ENCODE measurements around the gene DCX. TPM values are rescaled to one million over a fixed set of nuclear protein-coding genes. Genes with fewer than 3 reads are reported as not detected.

The DCX gene
- total RNA-seq, 1 experiment from 2014 or later: 0.13 TPM

DNA sequence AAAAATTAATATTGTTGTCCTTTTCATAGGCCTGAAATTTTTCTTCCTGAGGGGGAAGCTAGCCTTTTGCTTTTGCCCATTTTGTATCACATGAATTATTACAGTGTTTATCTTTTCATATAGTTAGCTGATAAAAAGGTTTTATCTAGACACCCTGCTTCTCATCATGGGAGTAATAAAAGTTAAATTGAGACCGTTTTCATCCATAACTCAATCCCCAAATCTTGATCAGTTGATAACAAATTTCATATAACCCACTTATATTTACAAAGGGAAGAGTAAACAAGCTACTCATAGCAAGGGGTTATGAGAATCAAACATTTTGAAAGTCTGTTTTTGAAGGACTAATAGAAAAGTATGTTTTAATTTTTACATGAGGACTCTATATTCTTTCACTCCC lies 23.5 kb upstream of the DCX start:
- Histone ChIP-seq H3K36me3 (ENCODE audit: control insufficient read depth, insufficient read depth, low read length) (no peaks in the 10 kb centered on the region), H3K27ac (ENCODE audit: low read length) (no peak overlapping the region), H3K4me1 (ENCODE audit: control insufficient read depth, insufficient read depth, low read length) (no peaks in the 10 kb centered on the region), H3K9me3 (ENCODE audit: control insufficient read depth, insufficient read depth, low read depth, low read length) (no peaks in the 10 kb centered on the region), H3K4me3 (ENCODE audit: low read depth in 2 of 2, low read length in 2 of 2) (no peak overlapping the region), H3K27me3 (ENCODE audit: control insufficient read depth, insufficient read depth, low read length) (no peaks in the 10 kb centered on the region)
- TF ChIP-seq POLR2AphosphoS5 (IDR thresholded peaks at IDR 0.05; ENCODE audit: low read depth, low read length) (no peak), SIN3A (IDR thresholded peaks at IDR 0.05; ENCODE audit: borderline replicate concordance, insufficient read depth, low read depth, low read length) (no peak), TCF7L2 (IDR thresholded peaks at IDR 0.05; ENCODE audit: low read depth, low read length) (no peak)
- TF ChIP-seq, protein P1, sequence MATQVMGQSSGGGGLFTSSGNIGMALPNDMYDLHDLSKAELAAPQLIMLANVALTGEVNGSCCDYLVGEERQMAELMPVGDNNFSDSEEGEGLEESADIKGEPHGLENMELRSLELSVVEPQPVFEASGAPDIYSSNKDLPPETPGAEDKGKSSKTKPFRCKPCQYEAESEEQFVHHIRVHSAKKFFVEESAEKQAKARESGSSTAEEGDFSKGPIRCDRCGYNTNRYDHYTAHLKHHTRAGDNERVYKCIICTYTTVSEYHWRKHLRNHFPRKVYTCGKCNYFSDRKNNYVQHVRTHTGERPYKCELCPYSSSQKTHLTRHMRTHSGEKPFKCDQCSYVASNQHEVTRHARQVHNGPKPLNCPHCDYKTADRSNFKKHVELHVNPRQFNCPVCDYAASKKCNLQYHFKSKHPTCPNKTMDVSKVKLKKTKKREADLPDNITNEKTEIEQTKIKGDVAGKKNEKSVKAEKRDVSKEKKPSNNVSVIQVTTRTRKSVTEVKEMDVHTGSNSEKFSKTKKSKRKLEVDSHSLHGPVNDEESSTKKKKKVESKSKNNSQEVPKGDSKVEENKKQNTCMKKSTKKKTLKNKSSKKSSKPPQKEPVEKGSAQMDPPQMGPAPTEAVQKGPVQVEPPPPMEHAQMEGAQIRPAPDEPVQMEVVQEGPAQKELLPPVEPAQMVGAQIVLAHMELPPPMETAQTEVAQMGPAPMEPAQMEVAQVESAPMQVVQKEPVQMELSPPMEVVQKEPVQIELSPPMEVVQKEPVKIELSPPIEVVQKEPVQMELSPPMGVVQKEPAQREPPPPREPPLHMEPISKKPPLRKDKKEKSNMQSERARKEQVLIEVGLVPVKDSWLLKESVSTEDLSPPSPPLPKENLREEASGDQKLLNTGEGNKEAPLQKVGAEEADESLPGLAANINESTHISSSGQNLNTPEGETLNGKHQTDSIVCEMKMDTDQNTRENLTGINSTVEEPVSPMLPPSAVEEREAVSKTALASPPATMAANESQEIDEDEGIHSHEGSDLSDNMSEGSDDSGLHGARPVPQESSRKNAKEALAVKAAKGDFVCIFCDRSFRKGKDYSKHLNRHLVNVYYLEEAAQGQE (IDR thresholded peaks at IDR 0.05; ENCODE audit: insufficient read depth in 1 of 2, low read depth in 2 of 2, low read length in 1 of 2): no peak
- TF ChIP-seq, protein P2, sequence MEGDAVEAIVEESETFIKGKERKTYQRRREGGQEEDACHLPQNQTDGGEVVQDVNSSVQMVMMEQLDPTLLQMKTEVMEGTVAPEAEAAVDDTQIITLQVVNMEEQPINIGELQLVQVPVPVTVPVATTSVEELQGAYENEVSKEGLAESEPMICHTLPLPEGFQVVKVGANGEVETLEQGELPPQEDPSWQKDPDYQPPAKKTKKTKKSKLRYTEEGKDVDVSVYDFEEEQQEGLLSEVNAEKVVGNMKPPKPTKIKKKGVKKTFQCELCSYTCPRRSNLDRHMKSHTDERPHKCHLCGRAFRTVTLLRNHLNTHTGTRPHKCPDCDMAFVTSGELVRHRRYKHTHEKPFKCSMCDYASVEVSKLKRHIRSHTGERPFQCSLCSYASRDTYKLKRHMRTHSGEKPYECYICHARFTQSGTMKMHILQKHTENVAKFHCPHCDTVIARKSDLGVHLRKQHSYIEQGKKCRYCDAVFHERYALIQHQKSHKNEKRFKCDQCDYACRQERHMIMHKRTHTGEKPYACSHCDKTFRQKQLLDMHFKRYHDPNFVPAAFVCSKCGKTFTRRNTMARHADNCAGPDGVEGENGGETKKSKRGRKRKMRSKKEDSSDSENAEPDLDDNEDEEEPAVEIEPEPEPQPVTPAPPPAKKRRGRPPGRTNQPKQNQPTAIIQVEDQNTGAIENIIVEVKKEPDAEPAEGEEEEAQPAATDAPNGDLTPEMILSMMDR (IDR thresholded peaks at IDR 0.05): no peak
- no TSS peak for BruUV-seq (replicated peaks)
- no peak for DNase-seq (ENCODE audit: low read depth, low spot score)
- ATAC-seq: no peak
- intact Hi-C loops (cut with micrococcal nuclease; ENCODE audit: unreplicated experiment) (no loop called here), in situ Hi-C loops (cut with HindIII; ENCODE audit: low pct_unique_long_range_greater_than_20kb, low sequenced_read_pairs) (no loop called here)
- ChIA-PET CTCF (interaction anchor here (1.2 kb wide), 1 partner anchor 267 kb away, joined by 5 read pairs; no protein-coding TSS in a partner anchor), POLR2A (interaction anchor here (0.5 to 0.6 kb wide), 2 partner anchors 10 to 1433 kb away, joined by 3 to 4 read pairs; no protein-coding TSS in a partner anchor)

DNA sequence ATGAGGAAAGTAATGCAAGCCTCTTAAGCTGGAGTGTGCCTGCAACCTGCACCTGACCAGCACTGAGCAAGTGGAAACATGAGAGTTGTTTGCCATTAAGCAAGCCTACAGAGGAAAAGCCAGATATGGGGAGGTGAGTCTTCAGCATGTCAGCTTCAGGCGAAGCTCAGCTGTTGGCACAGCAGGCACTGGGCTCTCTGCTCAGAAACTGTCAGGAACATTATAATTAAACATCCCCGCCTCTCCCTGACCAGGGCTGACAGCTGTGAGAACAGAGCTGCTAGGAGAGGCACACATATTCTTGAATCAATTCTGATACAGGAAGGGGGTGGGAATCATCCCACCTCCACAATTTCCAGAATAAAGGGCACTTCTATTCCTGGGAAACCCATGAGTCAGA lies 19.0 kb upstream of the DCX start:
- H3K9me3 ChIP-seq (ENCODE audit: control insufficient read depth, insufficient read depth, low read depth, low read length): no peaks in the 10 kb centered on the region
- DNase-seq (ENCODE audit: low read depth, low spot score) (no peak), ATAC-seq (no peak)
- intact Hi-C loops (cut with micrococcal nuclease; ENCODE audit: unreplicated experiment) (no loop called here), in situ Hi-C loops (cut with HindIII; ENCODE audit: low pct_unique_long_range_greater_than_20kb, low sequenced_read_pairs) (no loop called here)
- BruUV-seq (replicated peaks): no TSS peak
- TF ChIP-seq TCF7L2 (IDR thresholded peaks at IDR 0.05; ENCODE audit: low read depth, low read length) (no peak), POLR2AphosphoS5 (IDR thresholded peaks at IDR 0.05; ENCODE audit: low read depth, low read length) (no peak), SIN3A (IDR thresholded peaks at IDR 0.05; ENCODE audit: borderline replicate concordance, insufficient read depth, low read depth, low read length) (no peak)
- TF ChIP-seq, protein P2 (IDR thresholded peaks at IDR 0.05): no peak
- TF ChIP-seq, protein P1 (IDR thresholded peaks at IDR 0.05; ENCODE audit: insufficient read depth in 1 of 2, low read depth in 2 of 2, low read length in 1 of 2): no peak
- H3K4me3 ChIP-seq (ENCODE audit: low read depth in 2 of 2, low read length in 2 of 2): no peak overlapping the region
- no peaks in the 10 kb centered on the region for H3K36me3 ChIP-seq (ENCODE audit: control insufficient read depth, insufficient read depth, low read length)
- ChIA-PET CTCF (no interaction called here), POLR2A (no interaction called here)
- H3K27me3 ChIP-seq (ENCODE audit: control insufficient read depth, insufficient read depth, low read length): no peaks in the 10 kb centered on the region
- no peaks in the 10 kb centered on the region for H3K4me1 ChIP-seq (ENCODE audit: control insufficient read depth, insufficient read depth, low read length)
- H3K27ac ChIP-seq (ENCODE audit: low read length): no peak overlapping the region

Measured in Panc1 (cell line).